SK-N-SH (cell line): ENCODE data around the gene KRTAP5-5.

Experiments
- CHD2 ChIP-seq: fragments of 150-350 bp; IDR thresholded peaks from 2 replicates; pipeline ENCODE4 v1.6.1; 2018; ENCODE audit warnings: low read length; ENCODE audit not compliant: partially characterized antibody
- CTCF ChIP-seq: fragments of 200-600 bp; sonication (generic); IDR thresholded peaks from 2 replicates; pipeline ENCODE4 v1.6.1; 2017; ENCODE audit warnings: antibody characterized with exemption, mild to moderate bottlenecking, moderate library complexity
- EP300 ChIP-seq, 2 experiments: IDR thresholded peaks; 2 replicates each; pipeline versions ENCODE4 v1.4.0 to v1.6.1; 2012; ENCODE audit warnings: borderline replicate concordance in 1 of 2, low read depth in 1 of 2, low read length in 1 of 2
- MAX ChIP-seq: IDR thresholded peaks from 2 replicates; pipeline ENCODE4 v1.4.0; 2012; ENCODE audit warnings: low read depth
- POLR2AphosphoS5 ChIP-seq: IDR thresholded peaks from 2 replicates; pipeline ENCODE4 v1.6.1; 2012; ENCODE audit warnings: low read depth, low read length
- REST ChIP-seq: IDR thresholded peaks from 2 replicates; pipeline ENCODE4 v1.6.1; 2012; ENCODE audit warnings: mild to moderate bottlenecking, low read depth, low read length, moderate library complexity
- SIN3A ChIP-seq: IDR thresholded peaks from 2 replicates; pipeline ENCODE4 v1.6.1; 2012; ENCODE audit warnings: low read depth, mild to moderate bottlenecking, low read length, moderate library complexity, borderline replicate concordance
- TAF1 ChIP-seq: IDR thresholded peaks from 2 replicates; pipeline ENCODE4 v1.6.1; 2012; ENCODE audit warnings: low read depth, mild to moderate bottlenecking, low read length, moderate library complexity, borderline replicate concordance

- TF ChIP-seq EP300 (IDR thresholded peaks at IDR 0.05; ENCODE audit: borderline replicate concordance in 1 of 2, low read depth in 1 of 2, low read length in 1 of 2) (no peak), CTCF (no peak), TAF1 (no peak), CHD2 (no peak), SIN3A (no peak), REST (no peak), MAX (no peak), POLR2AphosphoS5 (no peak)
Observed at GRCh38 chr11:1655168-1656060, 25.8 kb downstream of the KRTAP5-5 start.
